HG02763 (cell line): Measurements from ENCODE around the gene SSX7.
"Not testable (repeated sequence)": the region's sequence is repeated elsewhere in the genome, so short reads cannot be mapped to it uniquely, and the experiment has no call there.

ENCODE experiments used
- ATAC-seq: cut with Tn5 transposase; IDR thresholded peaks from one replicate; pipeline ENCODE4 v1.9.1; 2021; ENCODE audit warnings: mild to moderate bottlenecking, moderate library complexity; ENCODE audit not compliant: unreplicated experiment

Gene SSX7

GRCh38 chrX:52654800-52655199, at the start of gene SSX7:
Gene SSX7, minus strand, starts transcription at chrX:52654900. Its CDS starts 1,428 bp downstream, at chrX:52653472.
- not testable (repeated sequence) for ATAC-seq

- not testable (repeated sequence) for ATAC-seq
Measured at GRCh38 chrX:52692034-52692433, 37.3 kb upstream of the SSX7 start.

GRCh38 chrX:52662218-52662617, 7.5 kb upstream of the SSX7 start:
- ATAC-seq, result not testable (repeated sequence)

GRCh38 chrX:52655475-52655874, 775 bp upstream of the SSX7 start:
- ATAC-seq, result not testable (repeated sequence)

- ATAC-seq, result not testable (repeated sequence)
Measured at GRCh38 chrX:52650676-52651075, 4.0 kb downstream of the SSX7 start.

- not testable (repeated sequence) for ATAC-seq
Measured at GRCh38 chrX:52648956-52649355, 5.7 kb downstream of the SSX7 start.

GRCh38 chrX:52628483-52628882, 26.2 kb downstream of the SSX7 start:
- not testable (repeated sequence) for ATAC-seq

GRCh38 chrX:52620661-52621060, 34.0 kb downstream of the SSX7 start:
- not testable (repeated sequence) for ATAC-seq

GRCh38 chrX:52608961-52609360, 45.7 kb downstream of the SSX7 start:
- ATAC-seq, result no peak

GRCh38 chrX:52603151-52603550, 51.5 kb downstream of the SSX7 start:
- ATAC-seq, result not testable (repeated sequence)

- no peak for ATAC-seq
Measured at GRCh38 chrX:52598886-52599285, 55.8 kb downstream of the SSX7 start.

GRCh38 chrX:52594658-52595057, 60.0 kb downstream of the SSX7 start:
- no peak for ATAC-seq
